Germinal center (tissue), 1 donor: Measurements from ENCODE around the gene MCM5.
A peak's percentile ranks its signal among the peaks of the same experiment; 100 is the strongest.
"Not testable (repeated sequence)": the region's sequence is repeated elsewhere in the genome, so short reads cannot be mapped to it uniquely, and the experiment has no call there.

Source experiments
- DNase-seq: peaks from one replicate; pipeline ENCODE4 v3.0.0; 2012; ENCODE audit warnings: mixed read lengths, low spot score

Gene MCM5

GRCh38 chr22:35452351-35452781 is 52.4 kb downstream of the MCM5 start:
- no peak for DNase-seq

GRCh38 chr22:35452810-35453743 is 53.1 kb downstream of the MCM5 start:
- no peak for DNase-seq

GRCh38 chr22:35454416-35455054 is 54.6 kb downstream of the MCM5 start:
- no peak for DNase-seq

- DNase-seq: no peak
These were observed 55.6 kb downstream of the MCM5 start for GRCh38 chr22:35455529-35455928.

GRCh38 chr22:35456757-35457156 is 56.8 kb downstream of the MCM5 start:
- DNase-seq: no peak

GRCh38 chr22:35457729-35458546 is 58.0 kb downstream of the MCM5 start:
- no peak for DNase-seq

- DNase-seq: no peak
These were observed 58.8 kb downstream of the MCM5 start for GRCh38 chr22:35458547-35459422.

GRCh38 chr22:35459423-35459894 is 59.5 kb downstream of the MCM5 start:
- no peak for DNase-seq

GRCh38 chr22:35459976-35460375 is 60.0 kb downstream of the MCM5 start:
- not testable (repeated sequence) for DNase-seq

GRCh38 chr22:35460688-35461087 is 60.7 kb downstream of the MCM5 start:
- DNase-seq: no peak

- no peak for DNase-seq
These were observed 62.7 kb downstream of the MCM5 start for GRCh38 chr22:35462498-35463230.

GRCh38 chr22:35463231-35463933 is 63.4 kb downstream of the MCM5 start:
- no peak for DNase-seq

GRCh38 chr22:35464399-35464798 is 64.5 kb downstream of the MCM5 start:
- DNase-seq: peak; percentile 56

- no peak for DNase-seq
These were observed 65.3 kb downstream of the MCM5 start for GRCh38 chr22:35465109-35465701.

- DNase-seq: no peak
These were observed 67.9 kb downstream of the MCM5 start for GRCh38 chr22:35467681-35468434.

GRCh38 chr22:35470903-35471321 is 71.0 kb downstream of the MCM5 start:
- no peak for DNase-seq

- not testable (repeated sequence) for DNase-seq
These were observed 71.6 kb downstream of the MCM5 start for GRCh38 chr22:35471566-35471965.

GRCh38 chr22:35472488-35472887 is 72.5 kb downstream of the MCM5 start:
- no peak for DNase-seq

GRCh38 chr22:35473971-35474370 is 74.0 kb downstream of the MCM5 start:
- DNase-seq: no peak
